ENCODE data around the gene MAP2K4.

- no peak for TF ChIP-seq CTCF (IDR thresholded peaks at IDR 0.05 in 8 of 11, conservative IDR thresholded peaks at IDR 0.05 in 3 of 11)
- no peak for TF ChIP-seq POLR2A (IDR thresholded peaks at IDR 0.05)
Observed at GRCh38 chr17:12134587-12134986, 113.9 kb downstream of the MAP2K4 start.

Measured in spleen (tissue), 7 donors.